Stimulated activated CD4-positive, alpha-beta T cell treated with anti-CD3 and anti-CD28 coated beads, Interleukin-15, amount 100 ng/mL, for 24 hours (primary cell): ENCODE measurements around the gene SLC2A14.
"Not testable (repeated sequence)": the region's sequence is repeated elsewhere in the genome, so short reads cannot be mapped to it uniquely, and the experiment has no call there.

Experiments
- DNase-seq: peaks from one replicate; pipeline ENCODE4 v3.0.0-alpha.2; 2020

Gene SLC2A14

GRCh38 chr12:7832059-7832696 is 40.5 kb downstream of the SLC2A14 start:
- DNase-seq = peak; percentile 22

DNA sequence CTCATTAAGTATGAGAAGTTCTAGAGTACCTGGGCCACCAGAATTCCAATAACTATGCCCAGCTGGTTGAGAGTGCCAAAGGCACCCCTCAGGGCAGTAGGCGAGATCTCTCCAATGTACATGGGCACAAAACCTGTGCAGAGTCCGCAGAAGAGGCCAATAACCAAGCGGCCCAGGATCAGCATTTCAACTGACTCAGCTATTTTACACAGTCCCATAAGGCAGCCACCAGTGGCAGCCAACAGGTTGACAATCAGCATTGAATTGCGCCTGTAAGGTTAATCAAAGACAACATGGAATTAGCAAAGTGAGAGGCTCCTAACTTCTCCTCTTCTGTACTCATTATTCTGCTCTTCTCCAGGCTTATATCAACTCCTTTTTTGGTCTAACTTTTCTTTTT is 43.0 kb downstream of the SLC2A14 start:
- DNase-seq = not testable (repeated sequence)

DNA sequence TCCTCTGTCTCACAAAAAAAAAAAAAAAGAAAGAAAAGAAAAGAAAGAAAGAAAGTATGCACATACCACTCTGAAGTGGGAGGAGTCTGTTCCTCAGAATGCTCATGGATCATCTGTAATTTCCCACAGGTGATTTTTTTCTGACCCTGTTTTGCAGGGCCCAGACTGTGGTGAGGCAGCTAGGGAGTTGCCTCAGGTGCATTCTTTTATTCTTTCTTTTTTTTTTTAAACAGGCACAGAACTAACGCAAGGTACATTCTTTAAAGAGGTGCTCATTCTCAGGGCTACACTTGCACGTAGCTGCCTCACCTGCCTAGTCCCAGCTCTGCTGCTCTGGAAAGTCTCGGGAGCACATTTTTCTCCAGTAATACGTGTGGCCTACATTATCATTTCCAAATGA is 47.0 kb downstream of the SLC2A14 start:
- DNase-seq = not testable (repeated sequence)

- DNase-seq = peak; percentile 76
Measured at GRCh38 chr12:7806863-7807487, 65.7 kb downstream of the SLC2A14 start.

- DNase-seq = not testable (repeated sequence)
Measured at GRCh38 chr12:7806319-7806718, 66.4 kb downstream of the SLC2A14 start.

DNA sequence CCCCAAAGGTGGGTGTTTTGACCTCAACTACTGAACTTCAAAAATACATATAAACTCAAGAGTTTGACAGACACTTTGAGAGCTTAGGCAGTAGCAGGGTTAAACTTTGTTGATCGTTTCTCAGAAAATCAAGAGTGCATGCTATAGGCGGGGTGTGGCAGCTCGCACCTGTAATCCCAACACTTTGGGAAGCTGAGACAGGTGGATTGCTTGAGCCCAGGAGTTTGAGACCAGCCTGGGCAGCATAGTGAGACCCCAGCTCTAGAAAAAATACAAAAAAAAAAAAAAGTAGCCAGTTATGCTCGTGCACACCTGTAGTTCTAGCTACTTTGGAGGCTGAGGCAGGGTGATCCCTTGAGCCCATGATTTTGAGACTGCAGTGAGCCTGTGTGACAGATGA is 71.3 kb downstream of the SLC2A14 start:
- no peak for DNase-seq

GRCh38 chr12:7798750-7799308 is 73.9 kb downstream of the SLC2A14 start:
- DNase-seq = not testable (repeated sequence)

DNA sequence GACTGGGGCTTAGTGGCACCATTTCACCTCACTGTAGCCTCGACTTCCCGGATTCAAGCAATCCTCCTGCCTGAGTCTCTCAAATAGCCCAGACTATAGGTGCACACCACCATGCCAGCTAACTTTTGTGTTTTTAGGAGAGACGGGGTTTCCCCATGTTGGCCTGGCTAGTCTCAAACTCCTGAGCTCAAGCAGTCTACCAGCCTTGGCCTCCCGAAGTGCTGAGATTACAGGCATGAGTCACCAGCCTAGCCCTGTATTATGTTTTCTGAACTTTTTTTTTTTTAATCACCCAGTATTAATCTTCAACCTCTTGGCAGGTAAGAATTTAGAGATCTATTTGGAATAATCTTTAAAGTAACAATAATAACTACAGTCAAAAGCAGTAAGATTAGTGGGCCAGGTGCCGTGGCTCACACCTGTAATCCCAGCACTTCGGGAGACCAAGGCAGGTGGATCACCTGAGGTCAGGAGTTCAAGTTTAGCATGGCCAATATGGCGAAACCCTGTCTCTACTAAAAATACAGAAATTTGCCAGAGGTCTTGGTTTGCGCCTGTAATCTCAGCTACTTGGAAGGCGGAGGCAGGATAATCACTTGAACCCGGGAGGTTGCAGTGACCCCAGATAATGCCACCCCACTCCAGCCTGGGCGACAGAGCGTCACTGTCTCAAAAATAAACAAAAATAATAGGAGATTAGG is 74.9 kb downstream of the SLC2A14 start:
- DNase-seq = no peak

- DNase-seq = not testable (repeated sequence)
Measured at GRCh38 chr12:7797269-7797668, 75.4 kb downstream of the SLC2A14 start.

DNA sequence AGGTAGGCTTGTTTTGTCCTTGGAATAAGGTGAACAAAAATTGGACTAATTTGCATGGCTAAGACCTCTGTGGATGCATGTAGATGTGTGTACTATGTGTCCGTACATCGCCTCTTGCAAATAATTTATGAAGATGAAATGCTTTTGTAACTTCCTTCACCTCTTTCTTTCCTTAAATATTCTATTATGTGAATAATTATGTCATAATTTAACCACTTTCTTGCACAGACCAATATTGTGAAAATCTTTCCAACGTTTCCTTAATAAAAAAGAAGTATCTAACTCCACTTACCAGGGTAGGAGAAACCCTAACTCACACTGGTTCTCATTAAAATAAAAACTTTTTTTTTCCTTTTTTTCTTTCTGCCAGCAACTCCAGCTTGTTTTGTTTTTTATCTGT is 79.5 kb downstream of the SLC2A14 start:
- no peak for DNase-seq

DNA sequence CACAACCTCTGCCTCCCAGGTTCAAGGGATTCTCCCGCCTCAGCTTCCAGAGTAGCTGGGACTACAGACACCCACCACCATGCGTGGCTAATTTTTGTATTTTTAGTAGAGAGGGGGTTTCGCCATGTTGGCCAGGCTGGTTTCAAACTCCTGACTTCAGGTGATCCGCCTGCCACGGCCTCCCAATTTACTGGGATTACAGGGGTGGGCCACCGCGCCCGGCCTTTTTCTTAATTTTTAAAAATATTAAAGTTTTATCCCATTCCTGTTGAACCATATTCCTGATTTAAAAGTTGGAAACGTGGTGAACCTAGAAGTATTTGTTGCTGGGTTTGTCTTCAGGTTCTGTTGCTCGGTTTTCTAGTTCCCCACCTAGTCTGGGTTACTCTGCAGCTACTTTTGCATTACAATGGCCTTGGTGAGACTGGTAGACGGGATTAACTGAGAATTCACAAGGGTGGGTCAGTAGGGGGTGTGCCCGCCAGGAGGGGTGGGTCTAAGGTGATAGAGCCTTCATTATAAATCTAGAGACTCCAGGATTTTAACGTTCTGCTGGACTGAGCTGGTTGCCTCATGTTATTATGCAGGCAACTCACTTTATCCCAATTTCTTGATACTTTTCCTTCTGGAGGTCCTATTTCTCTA is 83.7 kb downstream of the SLC2A14 start, which contains the start of gene NANOG:
Gene NANOG, plus strand, starts transcription at position 519 of the 645 bp plus-strand sequence. CDS start 213 bp downstream, outside the sequence.
- not testable (repeated sequence) for DNase-seq

- DNase-seq = no peak
Measured at GRCh38 chr12:7788294-7788660, 84.4 kb downstream of the SLC2A14 start.

GRCh38 chr12:7787574-7788293 is 85.0 kb downstream of the SLC2A14 start:
- no peak for DNase-seq

DNA sequence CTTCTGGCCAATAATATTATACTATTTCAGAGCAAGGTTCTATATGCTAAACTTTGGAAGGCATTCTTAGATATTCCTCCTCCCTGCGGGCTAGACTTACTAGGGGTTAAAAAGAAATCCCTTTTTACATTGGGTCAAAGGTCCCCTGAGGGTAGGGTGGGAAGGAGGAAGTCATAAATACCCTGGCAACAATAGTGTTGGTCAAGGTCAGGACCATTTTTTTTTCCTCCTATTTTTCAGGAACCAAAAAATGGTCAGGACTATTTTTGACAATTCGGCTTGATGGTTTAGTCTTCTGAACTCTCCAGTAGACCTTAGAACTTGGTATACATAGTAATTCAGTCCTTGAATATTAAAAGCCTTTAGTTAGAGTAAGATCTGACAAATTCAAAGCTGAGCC is 88.0 kb downstream of the SLC2A14 start:
- no peak for DNase-seq

DNA sequence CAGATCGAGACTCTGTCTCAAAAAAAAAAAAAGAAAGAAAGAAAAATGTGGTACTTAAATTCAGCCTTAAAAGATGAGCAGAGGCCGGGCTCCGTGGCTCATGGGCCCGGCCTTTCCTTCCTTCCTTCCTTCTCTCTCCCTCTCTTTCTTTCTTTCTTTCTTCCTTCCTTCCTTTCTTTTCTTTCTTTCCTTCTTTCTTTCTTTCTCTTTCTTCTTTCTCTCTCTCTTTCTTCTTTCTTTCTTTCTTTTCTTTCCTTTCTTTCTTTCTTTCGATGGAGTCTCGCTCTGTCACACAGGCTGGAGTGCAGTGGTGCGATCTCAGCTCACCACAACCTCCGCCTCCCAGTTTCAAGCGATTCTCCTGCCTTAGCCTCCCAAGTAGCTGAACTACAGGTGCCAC is 89.3 kb downstream of the SLC2A14 start:
- DNase-seq = not testable (repeated sequence)

- no peak for DNase-seq
Measured at GRCh38 chr12:7782055-7782454, 90.7 kb downstream of the SLC2A14 start.

DNA sequence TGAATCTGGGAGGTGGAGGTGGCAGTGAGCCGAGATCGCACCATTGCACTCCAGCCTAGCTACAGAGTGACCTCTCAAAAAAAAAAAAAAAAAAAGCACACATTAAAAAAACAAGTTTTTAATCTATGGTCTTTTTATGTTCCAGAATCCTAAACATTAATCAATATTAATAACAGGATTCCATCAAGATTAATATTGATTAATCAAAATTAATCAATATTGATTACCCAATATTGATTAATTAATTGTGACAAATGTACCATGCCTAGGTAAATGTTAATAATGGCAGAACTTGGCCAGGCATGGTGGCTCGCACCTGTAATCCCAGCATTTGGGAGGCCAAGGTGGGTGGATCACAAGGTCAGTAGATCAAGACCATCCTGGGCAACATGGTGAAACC is 91.4 kb downstream of the SLC2A14 start:
- no peak for DNase-seq

DNA sequence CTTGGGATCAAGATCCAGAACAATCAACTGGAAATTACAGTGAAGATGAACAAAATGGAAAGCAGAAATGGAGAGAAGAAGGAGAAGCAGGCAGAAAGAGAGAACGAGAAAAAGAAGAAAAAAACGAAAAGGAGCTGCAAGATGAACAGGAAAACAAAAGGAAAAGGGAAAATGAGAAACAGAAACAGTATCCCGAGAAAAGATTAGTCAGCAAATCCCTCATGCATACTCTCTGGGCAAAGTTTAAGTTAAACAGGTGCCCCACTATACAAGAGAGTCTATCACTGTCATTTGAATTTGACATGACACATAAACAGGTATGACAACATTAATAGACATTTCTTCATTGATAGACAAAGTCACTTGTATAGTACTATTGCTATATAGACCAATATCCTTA is 102.7 kb downstream of the SLC2A14 start:
- DNase-seq = no peak
